IPS-15b (cell line): ENCODE results near the gene LHFPL6.

Experiments
- H3K27me3 ChIP-seq: one replicate; pipeline ENCODE4 v1.6.1; 2013; ENCODE audit warnings: low read length; ENCODE audit not compliant: control insufficient read depth, insufficient read depth
- H3K36me3 ChIP-seq: one replicate; pipeline ENCODE4 v1.6.1; 2013; ENCODE audit warnings: low read length; ENCODE audit not compliant: control insufficient read depth, insufficient read depth
- H3K4me1 ChIP-seq: one replicate; pipeline ENCODE4 v1.6.1; 2013; ENCODE audit warnings: mild to moderate bottlenecking, low read length; ENCODE audit not compliant: control insufficient read depth, insufficient read depth
- H3K4me3 ChIP-seq: one replicate; pipeline ENCODE4 v1.5.1; 2013; ENCODE audit warnings: low read depth, low read length
- H3K9ac ChIP-seq: one replicate; pipeline ENCODE4 v1.6.1; 2013; ENCODE audit warnings: low read depth, mild to moderate bottlenecking, low read length
- H3K9me3 ChIP-seq: one replicate; pipeline ENCODE4 v1.6.1; 2013; ENCODE audit warnings: mild to moderate bottlenecking, low read length; ENCODE audit not compliant: control insufficient read depth, insufficient read depth

Gene LHFPL6

DNA sequence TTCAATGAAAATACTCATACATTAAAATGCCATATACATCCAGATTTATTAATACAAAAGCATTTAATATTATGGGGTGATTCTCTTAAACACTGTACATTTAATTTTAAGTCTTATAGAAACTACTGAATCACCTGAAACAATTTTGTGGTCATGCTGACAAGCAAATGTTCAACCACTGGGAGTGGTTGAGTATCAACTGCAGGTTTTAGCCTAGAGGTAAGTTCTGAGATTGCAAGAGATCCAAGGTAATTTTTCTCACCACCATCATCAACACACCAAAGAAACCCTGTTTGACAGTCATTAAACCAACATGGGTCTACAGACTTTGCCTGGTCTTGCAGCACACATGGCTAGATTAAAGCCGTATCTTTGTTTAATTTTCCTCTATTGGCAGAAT, 196.3 kb downstream of the LHFPL6 start:
- Histone ChIP-seq H3K9ac (no peak overlapping the region), H3K27me3 (no peaks in the 10 kb centered on the region), H3K4me3 (no peak overlapping the region), H3K4me1 (peaks cover 26% of the 10 kb centered on the region), H3K36me3 (no peaks in the 10 kb centered on the region), H3K9me3 (no peaks in the 10 kb centered on the region)

DNA sequence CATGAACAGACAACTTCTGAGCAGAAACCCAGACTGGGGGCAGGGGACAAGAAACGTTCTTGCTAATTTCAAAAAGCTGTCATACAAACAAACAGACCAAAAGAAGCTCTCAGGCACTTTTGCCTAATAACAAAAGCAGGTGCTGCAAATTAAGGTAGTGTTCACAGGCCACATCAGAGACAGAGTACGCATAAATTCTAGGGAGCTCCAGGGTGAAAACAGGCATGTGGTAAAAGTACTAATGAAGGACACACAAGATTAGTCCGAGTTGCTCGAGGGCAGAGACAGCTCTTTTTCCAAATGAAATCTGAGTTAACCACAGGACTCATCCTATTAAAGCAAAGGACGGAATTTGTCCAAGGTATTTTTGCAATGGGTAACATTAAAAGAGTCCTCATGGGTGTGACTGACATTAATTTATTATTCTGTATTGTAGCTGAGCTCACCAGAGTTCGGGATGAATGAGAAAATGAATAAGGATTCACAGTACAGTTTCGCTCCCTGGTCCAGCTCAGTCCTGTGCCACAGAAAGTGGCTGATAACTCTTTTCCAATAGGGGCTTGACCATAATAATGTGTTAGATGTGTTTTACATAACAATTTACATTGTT, 197.3 kb downstream of the LHFPL6 start:
- H3K36me3 ChIP-seq, result no peaks in the 10 kb centered on the region
- no peak overlapping the region for H3K9ac ChIP-seq
- peaks cover 29% of the 10 kb centered on the region for H3K4me1 ChIP-seq
- H3K9me3 ChIP-seq, result no peaks in the 10 kb centered on the region
- H3K27me3 ChIP-seq, result no peaks in the 10 kb centered on the region
- H3K4me3 ChIP-seq, result no peak overlapping the region

DNA sequence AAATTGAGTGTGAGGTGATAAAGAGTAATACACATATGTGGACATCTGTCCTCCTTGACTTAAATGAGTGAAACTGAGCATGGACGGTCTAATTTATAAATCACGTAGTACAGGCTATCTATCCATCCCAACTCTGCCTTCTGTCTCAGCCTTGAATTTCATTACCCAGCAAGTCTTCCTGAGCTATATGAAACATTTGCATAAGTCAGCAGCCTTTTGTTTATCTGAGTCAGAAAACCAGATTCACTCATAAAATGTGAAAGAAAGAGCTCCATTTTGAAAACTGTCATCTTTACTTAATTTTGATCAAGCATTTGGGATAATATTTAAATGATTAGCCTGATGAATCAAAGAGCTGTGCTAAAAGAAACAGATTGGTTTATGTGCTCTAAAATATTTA, 197.9 kb downstream of the LHFPL6 start:
- Histone ChIP-seq H3K36me3 (no peaks in the 10 kb centered on the region), H3K4me3 (no peak overlapping the region), H3K4me1 (peaks cover 24% of the 10 kb centered on the region), H3K27me3 (no peaks in the 10 kb centered on the region), H3K9me3 (no peaks in the 10 kb centered on the region), H3K9ac (no peak overlapping the region)

DNA sequence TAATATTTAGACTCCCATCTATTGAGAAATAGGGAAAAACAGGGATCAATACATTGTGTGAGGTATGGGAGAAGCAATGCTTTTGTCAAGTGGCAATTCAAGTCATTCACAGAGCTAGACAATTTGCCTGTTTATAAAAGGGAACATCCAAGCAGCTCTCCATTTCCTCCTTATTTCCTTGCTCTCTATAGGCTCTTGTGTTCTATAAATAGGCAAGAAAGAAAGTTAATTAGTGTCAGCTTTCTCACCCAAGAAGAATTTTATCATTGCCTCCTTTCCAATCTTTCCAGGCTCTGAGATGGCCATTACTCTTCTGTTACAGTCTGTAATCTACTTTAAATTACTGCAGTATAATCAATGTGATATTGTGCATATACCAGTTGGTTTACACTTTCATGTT, 199.9 kb downstream of the LHFPL6 start:
- H3K9ac ChIP-seq, result no peak overlapping the region
- H3K36me3 ChIP-seq, result no peaks in the 10 kb centered on the region
- H3K9me3 ChIP-seq, result no peaks in the 10 kb centered on the region
- no peak overlapping the region for H3K4me3 ChIP-seq
- peaks cover 3% of the 10 kb centered on the region for H3K27me3 ChIP-seq
- H3K4me1 ChIP-seq, result peaks cover 16% of the 10 kb centered on the region

DNA sequence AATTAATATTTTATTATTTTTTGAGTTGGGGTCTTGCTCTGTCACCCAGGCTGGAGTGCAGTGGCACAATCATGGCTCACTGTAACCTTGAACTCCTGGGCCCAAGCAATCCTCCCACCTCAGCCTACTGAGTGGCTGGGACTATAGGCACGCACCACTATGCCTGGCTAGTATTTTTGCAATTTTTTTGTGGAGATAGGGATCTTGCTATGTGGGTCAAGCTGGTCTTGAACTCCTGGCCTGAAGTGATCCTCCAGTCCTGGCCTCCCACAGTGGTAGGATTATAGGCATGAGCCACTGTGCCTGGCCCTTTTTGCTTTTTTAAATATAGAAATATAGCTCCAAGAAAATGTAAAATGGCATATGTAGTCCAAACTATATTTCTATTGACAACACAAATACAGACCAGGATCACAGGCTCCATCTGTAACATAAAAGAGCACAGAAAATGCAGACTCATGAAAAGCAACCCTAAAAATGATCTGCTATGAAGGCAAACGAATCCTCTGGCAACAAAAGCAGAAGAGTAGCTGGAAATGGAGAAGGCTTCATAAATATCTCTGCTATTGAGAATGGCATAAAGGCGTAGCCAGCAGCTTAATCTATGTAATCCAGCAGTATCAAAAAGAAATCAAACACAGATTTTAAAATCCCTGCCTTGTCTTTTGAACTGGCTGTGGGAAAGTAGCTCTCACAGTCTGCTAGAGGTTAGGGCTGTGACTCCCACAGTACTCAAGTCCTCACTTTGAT, 200.6 kb downstream of the LHFPL6 start:
- H3K9me3 ChIP-seq, result no peaks in the 10 kb centered on the region
- H3K27me3 ChIP-seq, result peaks cover 5% of the 10 kb centered on the region
- H3K9ac ChIP-seq, result no peak overlapping the region
- H3K4me1 ChIP-seq, result peaks cover 16% of the 10 kb centered on the region
- H3K36me3 ChIP-seq, result no peaks in the 10 kb centered on the region
- no peak overlapping the region for H3K4me3 ChIP-seq

DNA sequence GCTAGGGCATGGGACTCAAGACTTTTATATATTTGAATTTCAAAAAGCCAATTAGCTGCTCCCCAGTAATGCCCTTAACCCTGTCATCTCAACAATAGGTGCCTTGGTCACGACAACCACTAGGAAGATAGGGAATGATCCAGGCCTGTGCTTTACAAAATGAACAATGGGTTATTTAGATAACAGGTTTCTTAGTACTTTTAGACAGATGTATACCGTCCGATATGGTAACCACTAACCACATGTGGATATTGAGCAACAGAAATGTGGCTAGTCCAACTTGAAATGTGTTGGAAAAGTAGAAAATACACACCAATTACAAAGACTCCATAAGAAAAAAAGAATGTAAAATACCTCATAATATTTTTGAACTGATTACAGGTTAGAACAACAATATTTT, 201.2 kb downstream of the LHFPL6 start:
- Histone ChIP-seq H3K4me3 (no peak overlapping the region), H3K9ac (no peak overlapping the region), H3K4me1 (peaks cover 16% of the 10 kb centered on the region)

DNA sequence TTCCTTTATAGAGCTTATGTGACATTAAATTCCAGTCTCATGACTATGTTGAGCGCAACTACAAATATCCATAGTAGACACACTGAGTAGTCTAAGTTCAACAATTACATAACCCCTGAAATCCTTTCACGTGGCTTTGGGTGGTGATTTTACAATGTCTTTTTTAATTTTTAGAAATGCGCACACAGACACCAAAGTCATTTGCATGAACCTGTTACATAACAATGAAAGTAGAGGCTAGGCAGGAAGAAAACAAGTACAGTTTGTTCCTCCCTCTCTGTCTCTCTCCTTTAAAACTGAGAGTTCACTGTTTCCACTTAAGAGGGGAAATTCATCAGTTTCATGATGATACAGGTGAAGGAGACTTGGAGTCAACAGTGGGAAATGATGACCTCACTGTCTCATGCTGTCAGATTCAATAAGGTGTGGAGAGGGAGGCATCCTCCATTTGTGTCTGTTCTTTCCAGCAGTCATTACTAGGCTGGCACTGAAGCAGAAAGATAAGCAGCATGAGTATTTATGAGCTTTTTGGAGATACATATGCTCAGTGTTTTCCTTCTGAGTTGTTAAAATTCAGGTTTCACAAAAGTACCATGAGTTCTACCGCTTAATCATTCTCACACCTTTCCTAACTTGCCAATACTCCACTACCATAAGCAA, 201.8 kb downstream of the LHFPL6 start:
- Histone ChIP-seq H3K4me1 (peaks cover 16% of the 10 kb centered on the region), H3K9ac (no peak overlapping the region), H3K36me3 (no peaks in the 10 kb centered on the region), H3K9me3 (no peaks in the 10 kb centered on the region), H3K27me3 (peaks cover 10% of the 10 kb centered on the region), H3K4me3 (no peak overlapping the region)

More for the DNA sequence above, 201.2 kb downstream of the LHFPL6 start:
- Histone ChIP-seq H3K36me3 (no peaks in the 10 kb centered on the region), H3K9me3 (no peaks in the 10 kb centered on the region), H3K27me3 (peaks cover 9% of the 10 kb centered on the region)

DNA sequence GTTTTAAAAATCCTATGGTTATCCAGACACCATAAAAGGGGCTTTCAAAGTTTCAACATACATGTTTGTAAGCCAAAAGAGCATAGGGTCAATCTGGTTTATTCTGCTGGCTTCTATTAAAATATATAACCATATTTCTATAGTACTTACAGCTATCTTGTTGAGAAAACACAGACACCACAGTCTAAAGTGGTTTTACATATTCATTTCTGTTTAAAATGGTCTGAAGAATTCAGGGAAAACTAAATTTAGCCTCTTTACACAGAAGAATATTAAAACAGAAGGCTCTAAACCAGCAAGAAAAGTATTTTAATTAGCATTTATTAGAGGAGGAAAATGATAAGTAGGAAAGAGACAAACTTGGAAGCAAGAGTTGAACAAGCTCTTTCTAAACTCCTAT, 203.9 kb downstream of the LHFPL6 start:
- Histone ChIP-seq H3K4me1 (peaks cover 7% of the 10 kb centered on the region), H3K27me3 (peaks cover 30% of the 10 kb centered on the region), H3K36me3 (no peaks in the 10 kb centered on the region), H3K4me3 (no peak overlapping the region), H3K9me3 (no peaks in the 10 kb centered on the region), H3K9ac (no peak overlapping the region)

DNA sequence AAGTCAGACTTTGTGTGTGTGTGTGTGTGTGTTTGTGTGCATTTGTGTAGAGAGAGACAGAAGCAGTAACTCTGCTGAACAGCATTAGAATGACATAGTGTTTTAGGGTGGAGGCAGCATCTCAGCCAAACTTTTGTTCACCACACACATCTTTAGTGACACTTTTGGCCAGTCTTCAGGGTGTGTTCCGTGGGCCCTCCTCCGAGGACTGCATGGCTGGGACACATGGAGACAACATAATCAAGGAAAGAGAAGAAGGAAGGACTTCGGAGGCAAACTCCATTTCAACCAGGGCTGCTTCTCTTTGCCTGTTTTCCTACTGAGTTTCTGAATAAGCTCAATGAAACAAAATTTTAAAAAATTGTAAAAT, 205.1 kb downstream of the LHFPL6 start:
- Histone ChIP-seq H3K4me3 (no peak overlapping the region), H3K4me1 (peaks cover 7% of the 10 kb centered on the region), H3K9me3 (no peaks in the 10 kb centered on the region), H3K36me3 (no peaks in the 10 kb centered on the region), H3K9ac (no peak overlapping the region), H3K27me3 (peaks cover 40% of the 10 kb centered on the region)

DNA sequence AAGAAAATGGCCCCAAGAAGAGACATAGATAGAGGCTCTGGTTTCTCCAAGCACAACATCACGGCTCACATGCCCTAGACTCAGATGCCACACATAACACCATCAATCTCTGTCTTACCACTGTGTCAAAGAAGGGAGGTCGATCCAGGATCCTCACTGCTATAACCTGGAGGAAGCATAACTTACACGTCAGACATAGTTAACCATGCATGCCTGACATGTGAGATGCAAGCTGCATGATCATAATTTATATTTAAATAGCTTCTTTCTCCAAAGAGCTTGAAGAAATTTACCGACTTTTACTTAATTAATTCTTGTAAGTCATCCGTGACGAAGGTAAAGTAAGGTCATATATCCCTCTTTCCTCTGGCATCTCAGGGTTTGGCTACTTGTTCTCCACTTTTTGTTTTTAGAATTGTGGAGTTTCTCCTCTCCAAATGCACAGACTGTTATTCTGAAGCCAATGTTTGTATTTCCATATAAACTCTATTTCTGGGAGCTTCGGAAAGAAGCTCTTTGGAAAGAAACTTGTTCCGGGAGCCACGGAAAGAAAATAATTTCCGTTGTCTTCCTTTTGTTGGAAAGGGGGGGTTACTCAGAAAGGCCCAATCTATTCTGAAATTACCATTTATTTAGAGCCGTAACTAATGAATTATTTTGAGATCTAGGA, 205.6 kb downstream of the LHFPL6 start:
- Histone ChIP-seq H3K9me3 (no peaks in the 10 kb centered on the region), H3K27me3 (peaks cover 40% of the 10 kb centered on the region), H3K4me3 (no peak overlapping the region), H3K4me1 (peaks cover 7% of the 10 kb centered on the region), H3K9ac (no peak overlapping the region), H3K36me3 (no peaks in the 10 kb centered on the region)

DNA sequence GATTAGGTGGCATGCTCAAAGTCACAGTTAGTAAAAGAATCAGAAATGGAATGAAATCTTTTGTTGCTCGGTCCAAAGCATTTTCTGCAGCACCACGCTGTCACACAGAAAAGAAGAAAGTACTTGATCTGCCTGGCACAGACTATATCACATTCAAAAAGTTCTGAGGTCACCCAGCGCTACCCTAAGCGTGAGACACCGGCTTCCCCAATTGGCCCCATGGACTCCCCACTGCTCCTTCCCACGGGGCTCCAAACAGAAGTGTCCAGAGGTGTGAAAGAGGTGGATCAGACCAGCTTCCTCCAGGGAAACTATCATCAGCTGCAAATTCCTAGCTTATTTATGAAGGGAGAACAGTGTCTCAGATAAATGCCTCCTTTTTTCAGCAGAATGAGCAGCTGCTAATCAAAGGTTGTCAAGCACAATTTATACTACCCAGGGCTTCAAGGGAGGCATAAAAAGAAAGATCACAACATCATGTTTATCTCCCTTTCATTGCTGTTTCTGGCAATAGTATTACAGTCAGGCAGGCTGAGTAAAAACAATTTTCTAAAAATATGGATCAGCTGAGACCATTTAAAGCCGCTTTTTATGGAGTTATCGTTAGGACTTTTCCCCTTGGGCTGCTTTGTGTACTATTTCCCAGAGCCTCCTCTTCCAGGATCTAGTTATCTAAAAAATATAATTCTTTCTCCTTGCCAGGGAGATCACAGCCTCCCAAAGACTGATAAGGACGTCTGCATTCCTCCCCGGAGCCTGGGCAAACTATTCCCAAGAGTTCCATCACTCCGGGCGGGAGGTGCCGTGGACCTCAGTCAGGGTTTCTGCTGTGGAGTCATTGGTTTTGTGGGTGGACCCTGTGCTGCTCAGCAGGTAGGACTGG, 208.0 kb downstream of the LHFPL6 start:
- no peak overlapping the region for H3K4me3 ChIP-seq
- peaks cover 59% of the 10 kb centered on the region for H3K27me3 ChIP-seq
- no peaks in the 10 kb centered on the region for H3K9me3 ChIP-seq
- H3K9ac ChIP-seq, result no peak overlapping the region
- H3K4me1 ChIP-seq, result no peaks in the 10 kb centered on the region
- H3K36me3 ChIP-seq, result no peaks in the 10 kb centered on the region
